22Rv1 (cell line): Measurements from ENCODE around the gene WDTC1.

ENCODE experiments used
- CTCF ChIP-seq: fragments of 450-650 bp; IDR thresholded peaks from 2 replicates; pipeline ENCODE4 v1.5.1; 2017; ENCODE audit warnings: mild to moderate bottlenecking
- ZFX ChIP-seq: fragments of 450-650 bp; IDR thresholded peaks from 2 replicates; pipeline ENCODE4 v1.6.1; 2017; ENCODE audit warnings: antibody characterized with exemption, borderline replicate concordance

- TF ChIP-seq CTCF (no peak), ZFX (no peak)
Measured at GRCh38 chr1:27346357-27346756, 111.9 kb downstream of the WDTC1 start.
